SK-N-SH (cell line): Measurements from ENCODE around the gene RND2.

Experiments
- CTCF ChIP-seq: fragments of 200-600 bp; sonication (generic); IDR thresholded peaks from 2 replicates; pipeline ENCODE4 v1.6.1; 2017; ENCODE audit warnings: antibody characterized with exemption, mild to moderate bottlenecking, moderate library complexity
- EZH2phosphoT487 ChIP-seq: fragments of 200-600 bp; sonication (generic); IDR thresholded peaks from 2 replicates; pipeline ENCODE4 v1.6.1; 2017; ENCODE audit warnings: low read depth, mixed run types, mild to moderate bottlenecking, antibody characterized with exemption, moderate library complexity, borderline replicate concordance
- FOSL2 ChIP-seq: IDR thresholded peaks from 2 replicates; pipeline ENCODE4 v1.4.0; 2012; ENCODE audit warnings: low read depth, mild to moderate bottlenecking, moderate library complexity, borderline replicate concordance
- RCOR1 ChIP-seq: fragments of 150-350 bp; IDR thresholded peaks from 2 replicates; pipeline ENCODE4 v1.6.1; 2017; ENCODE audit warnings: antibody characterized with exemption, low read length
- SIN3A ChIP-seq: IDR thresholded peaks from 2 replicates; pipeline ENCODE4 v1.6.1; 2012; ENCODE audit warnings: low read depth, mild to moderate bottlenecking, low read length, moderate library complexity, borderline replicate concordance
- TAF1 ChIP-seq: IDR thresholded peaks from 2 replicates; pipeline ENCODE4 v1.6.1; 2012; ENCODE audit warnings: low read depth, mild to moderate bottlenecking, low read length, moderate library complexity, borderline replicate concordance

DNA sequence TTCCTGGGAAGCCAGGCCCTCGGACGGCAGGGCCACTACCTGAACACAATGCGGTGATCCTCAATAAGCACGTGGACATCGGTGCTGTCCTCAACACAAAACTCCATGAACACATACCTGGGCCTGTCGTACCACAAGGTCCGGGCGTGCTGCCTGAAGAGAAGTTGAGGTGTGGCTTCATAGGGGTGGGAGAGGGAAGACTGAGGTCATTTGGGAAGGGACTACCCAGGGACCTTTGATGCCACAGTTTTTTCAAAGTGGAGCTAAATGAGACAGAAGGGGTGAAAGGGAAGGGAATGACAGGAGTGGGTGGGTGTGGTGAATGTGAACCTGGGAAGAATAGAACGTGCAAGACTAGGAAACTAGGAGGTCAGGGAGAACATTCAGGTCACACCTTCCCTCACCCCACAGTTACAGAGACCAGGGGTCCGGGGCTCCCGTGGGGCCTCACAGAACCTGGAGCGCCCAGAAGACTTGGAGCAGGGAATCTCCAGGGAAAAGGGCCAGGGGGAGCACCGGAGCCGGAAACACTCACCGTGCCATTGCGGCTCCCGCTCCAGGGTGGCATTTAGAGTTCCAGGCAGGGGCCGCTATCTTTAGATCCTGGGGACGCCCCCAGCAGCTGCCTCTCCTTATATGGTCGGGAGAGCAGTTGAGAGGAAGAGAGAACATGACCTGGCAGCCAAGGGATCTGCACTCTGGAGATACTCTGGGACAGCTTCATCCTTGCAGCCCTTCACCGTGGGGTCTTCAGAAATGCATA, 45.3 kb upstream of the RND2 start, which contains the start of gene PTGES3L:
- TF ChIP-seq CTCF, result no peak
- no peak for TF ChIP-seq RCOR1
- TF ChIP-seq EZH2phosphoT487, result no peak
- no peak for TF ChIP-seq FOSL2
- TF ChIP-seq SIN3A, result no peak
- TF ChIP-seq TAF1, result no peak
